HCT116 (cell line): ENCODE data around the gene SLAMF8.

ENCODE experiments used
- CEBPB ChIP-seq: IDR thresholded peaks from 2 replicates; pipeline ENCODE4 v1.6.1; 2012; ENCODE audit warnings: low read depth
- EZH2 ChIP-seq: fragments of 200-600 bp; sonication (generic); IDR thresholded peaks from 2 replicates; pipeline ENCODE4 v1.6.1; 2017; ENCODE audit warnings: antibody characterized with exemption, mixed run types
- EZH2phosphoT487 ChIP-seq: fragments of 200-600 bp; IDR thresholded peaks from 2 replicates; pipeline ENCODE4 v1.6.1; 2018; ENCODE audit warnings: antibody characterized with exemption, borderline replicate concordance
- FOSL1 ChIP-seq: IDR thresholded peaks from 2 replicates; pipeline ENCODE4 v1.6.1; 2012; ENCODE audit warnings: low read depth
- POLR2A ChIP-seq: IDR thresholded peaks from 2 replicates; pipeline ENCODE4 v1.7.0; 2011; ENCODE audit warnings: borderline replicate concordance; ENCODE audit not compliant: insufficient read depth, insufficient read length; ENCODE audit errors: extremely low read depth
- POLR2AphosphoS5 ChIP-seq: IDR thresholded peaks from 2 replicates; pipeline ENCODE4 v1.6.1; 2011; ENCODE audit warnings: mild to moderate bottlenecking, low read depth, low read length, moderate library complexity
- ZFX ChIP-seq: fragments of 450-650 bp; IDR thresholded peaks from 2 replicates; pipeline ENCODE4 v1.6.1; 2017
- ZNF274 ChIP-seq: fragments of 200-500 bp; sonication (Bioruptor generic); IDR thresholded peaks from 2 replicates; pipeline ENCODE4 v1.6.1; 2014; ENCODE audit warnings: mild to moderate bottlenecking, low read depth, low read length, inconsistent platforms
- TF ChIP-seq, protein P1 (sequence below), 3 experiments: fragments of 200-600 bp in 1 of 3; sonication (generic) in 1 of 3; IDR thresholded peaks in 2 of 3; conservative IDR thresholded peaks in 1 of 3; 2 replicates each; pipeline ENCODE4 v1.5.1; 2012 to 2017; ENCODE audit warnings: low read depth in 2 of 3, low read length in 2 of 3, antibody characterized with exemption in 1 of 3, borderline replicate concordance in 1 of 3, control low read depth in 1 of 3, mild to moderate bottlenecking in 1 of 3, mixed read lengths in 1 of 3, mixed run types in 1 of 3, moderate library complexity in 1 of 3; ENCODE audit not compliant: insufficient read depth in 1 of 3
- TF ChIP-seq, protein P2 (sequence below): IDR thresholded peaks from 2 replicates; pipeline ENCODE4 v1.6.1; 2012; ENCODE audit warnings: low read depth
- TF ChIP-seq, protein P3 (sequence below): IDR thresholded peaks from 2 replicates; pipeline ENCODE4 v1.6.1; 2012

DNA sequence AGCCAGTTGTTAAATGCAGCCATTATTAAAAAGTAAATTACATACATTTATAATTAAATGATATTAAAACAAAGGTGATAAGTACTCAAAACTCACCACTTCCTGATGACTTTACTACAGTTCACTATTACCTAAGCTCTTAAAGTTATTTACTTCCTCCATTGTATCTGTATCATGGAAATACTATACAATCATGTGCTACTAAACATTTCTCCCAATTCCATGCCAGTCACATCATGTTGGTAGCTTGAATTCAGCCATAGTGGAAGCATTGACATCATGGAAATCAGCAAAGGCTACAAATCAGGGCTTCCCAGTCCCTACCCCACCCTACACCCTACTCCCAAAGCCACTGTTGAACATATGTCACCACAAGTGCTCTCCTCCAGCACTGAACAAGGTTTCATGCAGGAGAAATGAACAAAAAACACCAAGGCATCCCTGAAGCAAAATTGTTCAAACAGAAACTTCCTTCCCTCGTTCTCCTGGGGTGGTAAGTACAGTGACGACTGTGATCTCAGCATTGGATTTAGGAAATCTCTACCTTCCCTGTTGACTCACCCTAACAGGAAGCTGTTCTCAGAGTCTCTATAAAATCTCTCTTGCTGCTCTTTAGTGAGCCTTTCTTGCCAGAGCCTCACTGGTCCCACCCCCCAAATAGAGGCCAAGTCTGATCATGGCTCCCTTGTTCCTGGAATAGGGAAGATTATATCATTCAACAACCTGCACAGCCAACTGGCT, 23.1 kb downstream of the SLAMF8 start:
- TF ChIP-seq, protein P1, sequence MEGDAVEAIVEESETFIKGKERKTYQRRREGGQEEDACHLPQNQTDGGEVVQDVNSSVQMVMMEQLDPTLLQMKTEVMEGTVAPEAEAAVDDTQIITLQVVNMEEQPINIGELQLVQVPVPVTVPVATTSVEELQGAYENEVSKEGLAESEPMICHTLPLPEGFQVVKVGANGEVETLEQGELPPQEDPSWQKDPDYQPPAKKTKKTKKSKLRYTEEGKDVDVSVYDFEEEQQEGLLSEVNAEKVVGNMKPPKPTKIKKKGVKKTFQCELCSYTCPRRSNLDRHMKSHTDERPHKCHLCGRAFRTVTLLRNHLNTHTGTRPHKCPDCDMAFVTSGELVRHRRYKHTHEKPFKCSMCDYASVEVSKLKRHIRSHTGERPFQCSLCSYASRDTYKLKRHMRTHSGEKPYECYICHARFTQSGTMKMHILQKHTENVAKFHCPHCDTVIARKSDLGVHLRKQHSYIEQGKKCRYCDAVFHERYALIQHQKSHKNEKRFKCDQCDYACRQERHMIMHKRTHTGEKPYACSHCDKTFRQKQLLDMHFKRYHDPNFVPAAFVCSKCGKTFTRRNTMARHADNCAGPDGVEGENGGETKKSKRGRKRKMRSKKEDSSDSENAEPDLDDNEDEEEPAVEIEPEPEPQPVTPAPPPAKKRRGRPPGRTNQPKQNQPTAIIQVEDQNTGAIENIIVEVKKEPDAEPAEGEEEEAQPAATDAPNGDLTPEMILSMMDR (IDR thresholded peaks at IDR 0.05 in 2 of 3, conservative IDR thresholded peaks at IDR 0.05 in 1 of 3; ENCODE audit: borderline replicate concordance in 1 of 3, insufficient read depth in 1 of 3, low read depth in 2 of 3, low read length in 2 of 3), result no peak
- no peak for TF ChIP-seq EZH2
- TF ChIP-seq, protein P2, sequence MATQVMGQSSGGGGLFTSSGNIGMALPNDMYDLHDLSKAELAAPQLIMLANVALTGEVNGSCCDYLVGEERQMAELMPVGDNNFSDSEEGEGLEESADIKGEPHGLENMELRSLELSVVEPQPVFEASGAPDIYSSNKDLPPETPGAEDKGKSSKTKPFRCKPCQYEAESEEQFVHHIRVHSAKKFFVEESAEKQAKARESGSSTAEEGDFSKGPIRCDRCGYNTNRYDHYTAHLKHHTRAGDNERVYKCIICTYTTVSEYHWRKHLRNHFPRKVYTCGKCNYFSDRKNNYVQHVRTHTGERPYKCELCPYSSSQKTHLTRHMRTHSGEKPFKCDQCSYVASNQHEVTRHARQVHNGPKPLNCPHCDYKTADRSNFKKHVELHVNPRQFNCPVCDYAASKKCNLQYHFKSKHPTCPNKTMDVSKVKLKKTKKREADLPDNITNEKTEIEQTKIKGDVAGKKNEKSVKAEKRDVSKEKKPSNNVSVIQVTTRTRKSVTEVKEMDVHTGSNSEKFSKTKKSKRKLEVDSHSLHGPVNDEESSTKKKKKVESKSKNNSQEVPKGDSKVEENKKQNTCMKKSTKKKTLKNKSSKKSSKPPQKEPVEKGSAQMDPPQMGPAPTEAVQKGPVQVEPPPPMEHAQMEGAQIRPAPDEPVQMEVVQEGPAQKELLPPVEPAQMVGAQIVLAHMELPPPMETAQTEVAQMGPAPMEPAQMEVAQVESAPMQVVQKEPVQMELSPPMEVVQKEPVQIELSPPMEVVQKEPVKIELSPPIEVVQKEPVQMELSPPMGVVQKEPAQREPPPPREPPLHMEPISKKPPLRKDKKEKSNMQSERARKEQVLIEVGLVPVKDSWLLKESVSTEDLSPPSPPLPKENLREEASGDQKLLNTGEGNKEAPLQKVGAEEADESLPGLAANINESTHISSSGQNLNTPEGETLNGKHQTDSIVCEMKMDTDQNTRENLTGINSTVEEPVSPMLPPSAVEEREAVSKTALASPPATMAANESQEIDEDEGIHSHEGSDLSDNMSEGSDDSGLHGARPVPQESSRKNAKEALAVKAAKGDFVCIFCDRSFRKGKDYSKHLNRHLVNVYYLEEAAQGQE, result no peak
- no peak for TF ChIP-seq EZH2phosphoT487
- TF ChIP-seq ZNF274, result no peak
- TF ChIP-seq ZFX, result no peak
- TF ChIP-seq CEBPB, result no peak
- no peak for TF ChIP-seq POLR2AphosphoS5
- TF ChIP-seq POLR2A, result no peak
- no peak for TF ChIP-seq FOSL1
- TF ChIP-seq, protein P3, sequence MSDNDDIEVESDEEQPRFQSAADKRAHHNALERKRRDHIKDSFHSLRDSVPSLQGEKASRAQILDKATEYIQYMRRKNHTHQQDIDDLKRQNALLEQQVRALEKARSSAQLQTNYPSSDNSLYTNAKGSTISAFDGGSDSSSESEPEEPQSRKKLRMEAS, result no peak
